H9 (cell line): Measurements from ENCODE around the gene IRF1. TPM values are rescaled to one million over a fixed set of nuclear protein-coding genes. Genes with fewer than 3 reads are reported as not detected.

Experiments
- DNase-seq: peaks from one replicate; pipeline ENCODE4 v3.0.0-alpha.2; 2017
- H2AFZ ChIP-seq: one replicate; pipeline ENCODE4 v1.6.1; 2013; ENCODE audit warnings: mild to moderate bottlenecking, low read length, control low read depth, moderate library complexity
- H2AK5ac ChIP-seq: 2 replicates; pipeline ENCODE4 v1.6.1; 2013; ENCODE audit warnings: low read length, control low read depth, mixed read lengths; ENCODE audit not compliant: insufficient read length
- H2BK120ac ChIP-seq: one replicate; pipeline ENCODE4 v1.6.1; 2013; ENCODE audit warnings: low read depth, mild to moderate bottlenecking, low read length, control low read depth, inconsistent platforms; ENCODE audit not compliant: poor library complexity, severe bottlenecking
- H2BK12ac ChIP-seq: 2 replicates; pipeline ENCODE4 v1.6.1; 2013; ENCODE audit warnings: low read length, control low read depth, mixed read lengths, low read depth; ENCODE audit not compliant: insufficient read length
- H2BK15ac ChIP-seq: 2 replicates; pipeline ENCODE4 v1.6.1; 2013; ENCODE audit warnings: low read depth, low read length, control low read depth
- H2BK20ac ChIP-seq: one replicate; pipeline ENCODE4 v1.6.1; 2013; ENCODE audit warnings: low read depth, mild to moderate bottlenecking, low read length, control low read depth, inconsistent platforms; ENCODE audit not compliant: poor library complexity, severe bottlenecking
- H2BK5ac ChIP-seq: 2 replicates; pipeline ENCODE4 v1.6.1; 2013; ENCODE audit warnings: low read length, control low read depth, mixed read lengths; ENCODE audit not compliant: insufficient read length
- H3K14ac ChIP-seq: 2 replicates; pipeline ENCODE4 v1.6.1; 2013; ENCODE audit warnings: low read length, control low read depth; ENCODE audit not compliant: insufficient read depth
- H3K18ac ChIP-seq: 2 replicates; pipeline ENCODE4 v1.6.1; 2013; ENCODE audit warnings: low read depth, mild to moderate bottlenecking, mixed read lengths, low read length, control low read depth; ENCODE audit not compliant: insufficient read length
- H3K23ac ChIP-seq: 2 replicates; pipeline ENCODE4 v1.6.1; 2013; ENCODE audit warnings: low read length, control low read depth, mixed read lengths, low read depth; ENCODE audit not compliant: insufficient read length
- H3K23me2 ChIP-seq: 2 replicates; pipeline ENCODE4 v1.6.1; 2013; ENCODE audit warnings: low read depth, mild to moderate bottlenecking, mixed read lengths, low read length, control low read depth; ENCODE audit not compliant: insufficient read length, poor library complexity, severe bottlenecking
- H3K27ac ChIP-seq: 2 replicates; pipeline ENCODE4 v1.5.1; 2013; ENCODE audit warnings: low read length, control low read depth, mixed read lengths, low read depth; ENCODE audit not compliant: insufficient read length
- H3K27me3 ChIP-seq: 2 replicates; pipeline ENCODE4 v1.6.1; 2013; ENCODE audit warnings: low read length, control low read depth, inconsistent platforms; ENCODE audit not compliant: insufficient read depth
- H3K4ac ChIP-seq: 2 replicates; pipeline ENCODE4 v1.6.1; 2013; ENCODE audit warnings: low read depth, mild to moderate bottlenecking, control low read depth, inconsistent platforms, low read length, moderate library complexity
- H3K4me1 ChIP-seq: 2 replicates; pipeline ENCODE4 v1.6.1; 2013; ENCODE audit warnings: low read length, control low read depth, inconsistent platforms; ENCODE audit not compliant: insufficient read depth
- H3K4me2 ChIP-seq: 2 replicates; pipeline ENCODE4 v1.6.1; 2013; ENCODE audit warnings: low read length, control low read depth, mixed read lengths; ENCODE audit not compliant: insufficient read length, insufficient read depth
- H3K56ac ChIP-seq: 2 replicates; pipeline ENCODE4 v1.6.1; 2013; ENCODE audit warnings: low read depth, mild to moderate bottlenecking, mixed read lengths, low read length, control low read depth; ENCODE audit not compliant: insufficient read length
- H3K79me1 ChIP-seq: 2 replicates; pipeline ENCODE4 v1.6.1; 2013; ENCODE audit warnings: low read depth, mild to moderate bottlenecking, moderate library complexity, low read length, control low read depth, inconsistent platforms; ENCODE audit not compliant: insufficient read depth, poor library complexity, severe bottlenecking
- H3K79me2 ChIP-seq: 2 replicates; pipeline ENCODE4 v1.6.1; 2013; ENCODE audit warnings: low read length, control low read depth, inconsistent platforms; ENCODE audit not compliant: insufficient read depth
- H3K9ac ChIP-seq: 2 replicates; pipeline ENCODE4 v1.6.1; 2013; ENCODE audit warnings: low read length, control low read depth, mixed read lengths; ENCODE audit not compliant: insufficient read length; ENCODE audit errors: extremely low read depth
- H3K9me3 ChIP-seq: one replicate; pipeline ENCODE4 v1.6.1; 2013; ENCODE audit warnings: low read depth, low read length, inconsistent platforms; ENCODE audit not compliant: control insufficient read depth
- H3T11ph ChIP-seq: one replicate; pipeline ENCODE4 v1.6.1; 2013; ENCODE audit warnings: mild to moderate bottlenecking, low read length, control low read depth, inconsistent platforms
- H4K20me1 ChIP-seq: one replicate; pipeline ENCODE4 v1.6.1; 2013; ENCODE audit not compliant: control insufficient read depth, insufficient read length, insufficient read depth
- H4K5ac ChIP-seq: 2 replicates; pipeline ENCODE4 v1.6.1; 2013; ENCODE audit warnings: low read depth, mild to moderate bottlenecking, mixed read lengths, low read length, control low read depth; ENCODE audit not compliant: insufficient read length
- H4K8ac ChIP-seq: replicated peaks from 2 replicates; pipeline ENCODE4 v1.6.1; 2013; ENCODE audit warnings: low read length, control low read depth, mixed read lengths, low read depth; ENCODE audit not compliant: insufficient read length
- H4K91ac ChIP-seq: 2 replicates; pipeline ENCODE4 v1.6.1; 2013; ENCODE audit warnings: low read depth, mild to moderate bottlenecking, moderate library complexity, mixed read lengths, low read length, control low read depth; ENCODE audit not compliant: insufficient read length
- H3K27ac Mint-ChIP-seq, 3 experiments: 2 replicates in 2 of 3; 3 replicates in 1 of 3; pipeline ENCODE4 v1.8.0; 2020 to 2021; ENCODE audit warnings: mixed read lengths in 3 of 3, mild to moderate bottlenecking in 1 of 3, moderate library complexity in 1 of 3
- H3K27me3 Mint-ChIP-seq: 2 replicates; pipeline ENCODE4 v1.8.0; 2021; ENCODE audit warnings: low read depth, mild to moderate bottlenecking, moderate library complexity, mixed read lengths
- H3K36me3 Mint-ChIP-seq, 3 experiments: 2 replicates in 2 of 3; 3 replicates in 1 of 3; pipeline ENCODE4 v1.8.0; 2020 to 2021; ENCODE audit warnings: low read depth in 3 of 3, mixed read lengths in 3 of 3; ENCODE audit not compliant: insufficient read depth in 1 of 3
- H3K4me1 Mint-ChIP-seq, 2 experiments: 2 replicates each; pipeline ENCODE4 v1.8.0; 2020; ENCODE audit warnings: mixed read lengths in 2 of 2
- H3K4me3 Mint-ChIP-seq, 2 experiments: 2 replicates in 1 of 2; 3 replicates in 1 of 2; pipeline ENCODE4 v1.8.0; 2020 to 2021; ENCODE audit warnings: mild to moderate bottlenecking in 2 of 2, mixed read lengths in 2 of 2, moderate library complexity in 1 of 2
- H3K9me3 Mint-ChIP-seq, 2 experiments: 2 replicates in 1 of 2; 3 replicates in 1 of 2; pipeline ENCODE4 v1.8.0; 2020; ENCODE audit warnings: mild to moderate bottlenecking in 2 of 2, mixed read lengths in 2 of 2, moderate library complexity in 1 of 2
- CTCF ChIP-seq: fragments of 200-600 bp; sonication (generic); conservative IDR thresholded peaks from 3 replicates; pipeline ENCODE4 v1.8.0; 2021; ENCODE audit warnings: antibody characterized with exemption, mild to moderate bottlenecking
- WGBS: extraction: QIAGEN DNeasy Blood & Tissue Kit; methylation state at CpG from one replicate; pipeline ENCODE4 v1.1.7; 2013; ENCODE audit warnings: missing lambda C conversion rate, low lambda C conversion rate, mixed read lengths; ENCODE audit not compliant: insufficient read length; ENCODE audit errors: extremely low coverage; 5-methylcytosine and 5-hydroxymethylcytosine counted together
- total RNA-seq: library from RNA; stranded (reverse); gene quantifications from 2 replicates; pipeline ENCODE4 v1.2.1, GENCODE V29; 2021

The IRF1 gene
- total RNA-seq, 1 experiment from 2014 or later, result 8.7 TPM

- Histone ChIP-seq H3T11ph (no peak overlapping the region), H2BK12ac (no peak overlapping the region), H4K8ac (no peak overlapping the region), H3K79me1 (no peaks in the 10 kb centered on the region), H3K27ac (no peak overlapping the region), H2BK5ac (no peak overlapping the region), H2AK5ac (no peak overlapping the region), H3K4me1 (no peaks in the 10 kb centered on the region), H3K23me2 (no peaks in the 10 kb centered on the region), H3K14ac (no peak overlapping the region), H3K9ac (no peak overlapping the region), H2BK20ac (no peak overlapping the region), H3K9me3 (no peaks in the 10 kb centered on the region), H3K18ac (no peak overlapping the region), H4K20me1 (no peaks in the 10 kb centered on the region), H2BK15ac (no peak overlapping the region), H2AFZ (no peak overlapping the region), H3K4me2 (no peak overlapping the region), H2BK120ac (no peak overlapping the region), H3K56ac (no peak overlapping the region), H3K79me2 (no peaks in the 10 kb centered on the region; the same call in 1 of the 2 replicates), H4K91ac (no peak overlapping the region), H3K23ac (no peak overlapping the region), H4K5ac (no peak overlapping the region), H3K27me3 (no peaks in the 10 kb centered on the region), H3K4ac (no peak overlapping the region)
- H3K27me3 Mint-ChIP-seq, result peaks cover under 1% of the 10 kb centered on the region; the same call in 1 of the 2 replicates
- H3K4me1 Mint-ChIP-seq, result peaks cover 4 to 5% of the 10 kb centered on the region in 2 experiments; a peak in 1 of 4 replicates
- TF ChIP-seq CTCF, result no peak
- no peak overlapping the region for H3K27ac Mint-ChIP-seq
- H3K36me3 Mint-ChIP-seq, result peaks cover 17 to 37% (median 32%) of the 10 kb centered on the region in 3 experiments
- no peaks in the 10 kb centered on the region; a peak in 1 of 5 replicates for H3K9me3 Mint-ChIP-seq
- DNase-seq, result no peak
- WGBS, result no CpG with 5 or more reads among the region's 3 CpGs
- no peak overlapping the region for H3K4me3 Mint-ChIP-seq
Measured at GRCh38 chr5:132484391-132484725, 6.2 kb downstream of the IRF1 start.
